Measurements from ENCODE around the gene GPR83.
"Not testable (repeated sequence)": the region's sequence is repeated elsewhere in the genome, so short reads cannot be mapped to it uniquely, and the experiment has no call there.

GPR83 gene

GRCh38 chr11:94400839-94401772 lies at the start of gene GPR83:
TSS of gene GPR83 (minus strand) at chr11:94401419. CDS start at chr11:94401247, 172 bp downstream.
- DNase-seq: no peak

- DNase-seq: no peak
These were observed 48.8 kb upstream of the GPR83 start for GRCh38 chr11:94450048-94450447.

GRCh38 chr11:94449437-94449836 lies 48.2 kb upstream of the GPR83 start:
- no peak for DNase-seq

- DNase-seq: no peak
These were observed 47.8 kb upstream of the GPR83 start for GRCh38 chr11:94449029-94449428.

- DNase-seq: no peak
These were observed 45.9 kb upstream of the GPR83 start for GRCh38 chr11:94447149-94447548.

GRCh38 chr11:94445641-94446040 lies 44.4 kb upstream of the GPR83 start:
- DNase-seq: no peak

- no peak for DNase-seq
These were observed 31.8 kb upstream of the GPR83 start for GRCh38 chr11:94433049-94433448.

GRCh38 chr11:94424662-94425061 lies 23.4 kb upstream of the GPR83 start:
- no peak for DNase-seq

GRCh38 chr11:94424011-94424410 lies 22.8 kb upstream of the GPR83 start:
- no peak for DNase-seq

- DNase-seq: no peak
These were observed 22.3 kb upstream of the GPR83 start for GRCh38 chr11:94423507-94423906.

GRCh38 chr11:94418123-94418765 lies 17.0 kb upstream of the GPR83 start:
- DNase-seq: no peak

- no peak for DNase-seq
These were observed 16.3 kb upstream of the GPR83 start for GRCh38 chr11:94417386-94417987.

- no peak for DNase-seq
These were observed 4.0 kb upstream of the GPR83 start for GRCh38 chr11:94405062-94405833.

GRCh38 chr11:94402355-94402754 lies 1.1 kb upstream of the GPR83 start:
- DNase-seq: no peak

- DNase-seq: no peak
These were observed 600 bp upstream of the GPR83 start for GRCh38 chr11:94401773-94402265.

GRCh38 chr11:94400457-94400838 lies 771 bp downstream of the GPR83 start:
- DNase-seq: no peak

- DNase-seq: no peak
These were observed 1.2 kb downstream of the GPR83 start for GRCh38 chr11:94400050-94400449.

GRCh38 chr11:94398101-94398500 lies 3.1 kb downstream of the GPR83 start:
- no peak for DNase-seq

- DNase-seq: no peak
These were observed 4.9 kb downstream of the GPR83 start for GRCh38 chr11:94396282-94396681.

GRCh38 chr11:94391937-94392336 lies 9.3 kb downstream of the GPR83 start:
- not testable (repeated sequence) for DNase-seq

GRCh38 chr11:94379613-94380012 lies 21.6 kb downstream of the GPR83 start:
- no peak for DNase-seq

- no peak for DNase-seq
These were observed 24.4 kb downstream of the GPR83 start for GRCh38 chr11:94376841-94377240.

GRCh38 chr11:94370576-94370975 lies 30.6 kb downstream of the GPR83 start:
- DNase-seq: not testable (repeated sequence)
